Measurements from ENCODE around the gene MYCBP. TPM values are rescaled to one million over a fixed set of nuclear protein-coding genes. Genes with fewer than 3 reads are reported as not detected.

The MYCBP gene
- total RNA-seq, 1 donor from 2014 or later: 12.8 TPM

- Histone ChIP-seq H3K4me3 (no peak overlapping the region), H3K27me3 (no peaks in the 10 kb centered on the region), H3K27ac (no peak overlapping the region), H3K9me3 (no peaks in the 10 kb centered on the region), H3K4me1 (peaks cover 13% of the 10 kb centered on the region), H3K36me3 (no peaks in the 10 kb centered on the region)
- intact Hi-C loops (cut with DNase I): no loop called here
- no peak for DNase-seq (ENCODE audit: extremely low spot score in 2 of 2)
- TF ChIP-seq POLR2A (IDR thresholded peaks at IDR 0.05) (no peak), CTCF (IDR thresholded peaks at IDR 0.05) (no peak), POLR2AphosphoS5 (IDR thresholded peaks at IDR 0.05; ENCODE audit: insufficient read depth in 1 of 2, low read depth in 1 of 2) (no peak)
Measured at GRCh38 chr1:38814984-38815464, 58.1 kb downstream of the MYCBP start.

GRCh38 chr1:38814444-38814983 lies 58.6 kb downstream of the MYCBP start:
- intact Hi-C loops (cut with DNase I): no loop called here
- no peak for DNase-seq (ENCODE audit: extremely low spot score in 2 of 2)
- no peaks in the 10 kb centered on the region for H3K9me3 ChIP-seq
- H3K4me1 ChIP-seq: peaks cover 13% of the 10 kb centered on the region
- TF ChIP-seq POLR2AphosphoS5 (IDR thresholded peaks at IDR 0.05; ENCODE audit: insufficient read depth in 1 of 2, low read depth in 1 of 2) (no peak), POLR2A (IDR thresholded peaks at IDR 0.05) (no peak), CTCF (IDR thresholded peaks at IDR 0.05) (no peak)
- no peaks in the 10 kb centered on the region for H3K27me3 ChIP-seq
- H3K4me3 ChIP-seq: no peak overlapping the region
- no peaks in the 10 kb centered on the region for H3K36me3 ChIP-seq
- no peak overlapping the region for H3K27ac ChIP-seq

- no peak overlapping the region for H3K4me3 ChIP-seq
- H3K4me1 ChIP-seq: peaks cover 5% of the 10 kb centered on the region
- no peaks in the 10 kb centered on the region for H3K9me3 ChIP-seq
- no peak for TF ChIP-seq POLR2A (IDR thresholded peaks at IDR 0.05)
- no peak for TF ChIP-seq POLR2AphosphoS5 (IDR thresholded peaks at IDR 0.05; ENCODE audit: insufficient read depth in 1 of 2, low read depth in 1 of 2)
- TF ChIP-seq CTCF (IDR thresholded peaks at IDR 0.05): no peak
- H3K27ac ChIP-seq: no peak overlapping the region
- H3K36me3 ChIP-seq: no peaks in the 10 kb centered on the region
- H3K27me3 ChIP-seq: no peaks in the 10 kb centered on the region
- no peak for DNase-seq (ENCODE audit: extremely low spot score in 2 of 2)
- intact Hi-C loops (cut with DNase I): no loop called here
Measured at GRCh38 chr1:38812981-38813380, 60.2 kb downstream of the MYCBP start.

Small RNA genes within 50 kb of the gene (small RNA-seq; reads per million reads assigned to genes)
- gene GJA9-MYCBP: not detected

Other genes with a start within 250 kb of the MYCBP start
- 9.8 TPM for gene RRAGC, start 13.6 kb downstream of the MYCBP start, total RNA-seq
- gene GJA9, start 8.2 kb upstream of the MYCBP start, total RNA-seq: not detected
- gene RHBDL2, start 68.5 kb upstream of the MYCBP start, total RNA-seq: 9.6 TPM
- gene AKIRIN1, start 117.9 kb upstream of the MYCBP start, total RNA-seq: 27.5 TPM
- gene NDUFS5, start 153.0 kb upstream of the MYCBP start, total RNA-seq: 534 TPM

Measured in vagina (tissue), 2 donors.